MM.1S (cell line): Measurements from ENCODE around the gene PVRIG.

Source experiments
- DNase-seq: peaks from one replicate; pipeline ENCODE4 v3.0.0-alpha.2; 2015
- H2AFZ ChIP-seq: fragments of 300-600 bp; sonication (generic); 2 replicates; pipeline ENCODE4 v1.6.0; 2016; ENCODE audit warnings: antibody characterized with exemption, low read length
- H3F3A ChIP-seq: fragments of 300-600 bp; sonication (generic); 2 replicates; pipeline ENCODE4 v1.6.1; 2016; ENCODE audit warnings: mild to moderate bottlenecking, antibody characterized with exemption, low read length, moderate library complexity, mixed read lengths; ENCODE audit not compliant: insufficient read depth
- H3K27ac ChIP-seq: fragments of 300-600 bp; sonication (generic); 2 replicates; pipeline ENCODE4 v1.5.1; 2016; ENCODE audit warnings: mild to moderate bottlenecking, low read length
- H3K27me3 ChIP-seq: fragments of 300-600 bp; sonication (generic); replicated peaks from 2 replicates; pipeline ENCODE4 v1.6.0; 2016; ENCODE audit warnings: low read length; ENCODE audit not compliant: insufficient read depth
- H3K36me3 ChIP-seq: fragments of 300-600 bp; sonication (generic); replicated peaks from 2 replicates; pipeline ENCODE4 v1.6.1; 2016; ENCODE audit warnings: mild to moderate bottlenecking, low read length, mixed read lengths; ENCODE audit not compliant: insufficient read depth
- H3K4me1 ChIP-seq: fragments of 300-600 bp; sonication (generic); 2 replicates; pipeline ENCODE4 v1.6.1; 2016; ENCODE audit warnings: low read length, mixed read lengths
- H3K4me2 ChIP-seq: fragments of 300-600 bp; sonication (generic); 2 replicates; pipeline ENCODE4 v1.6.0; 2016; ENCODE audit warnings: low read depth, low read length
- H3K4me3 ChIP-seq: fragments of 300-600 bp; sonication (generic); 2 replicates; pipeline ENCODE4 v1.5.1; 2016; ENCODE audit warnings: low read length, mixed read lengths
- H3K79me2 ChIP-seq: fragments of 300-600 bp; sonication (generic); 2 replicates; pipeline ENCODE4 v1.6.1; 2016; ENCODE audit warnings: mixed run types, low read length, mixed read lengths
- H3K9ac ChIP-seq: fragments of 300-600 bp; sonication (generic); 2 replicates; pipeline ENCODE4 v1.6.1; 2016; ENCODE audit warnings: low read length, mixed read lengths
- H3K9me2 ChIP-seq: fragments of 300-600 bp; sonication (generic); replicated peaks from 2 replicates; pipeline ENCODE4 v1.6.1; 2016; ENCODE audit warnings: mild to moderate bottlenecking, low read length, mixed read lengths; ENCODE audit not compliant: insufficient read depth
- H3K9me3 ChIP-seq: fragments of 300-600 bp; sonication (generic); replicated peaks from 2 replicates; pipeline ENCODE4 v1.6.1; 2016; ENCODE audit warnings: mild to moderate bottlenecking, low read length, mixed read lengths; ENCODE audit not compliant: insufficient read depth
- H4K20me1 ChIP-seq: fragments of 300-600 bp; sonication (generic); 2 replicates; pipeline ENCODE4 v1.6.1; 2016; ENCODE audit warnings: mild to moderate bottlenecking, low read length, moderate library complexity, mixed read lengths; ENCODE audit not compliant: insufficient read depth
- CTCF ChIP-seq: fragments of 300-600 bp; sonication (generic); IDR thresholded peaks from 2 replicates; pipeline ENCODE4 v1.5.1; 2016; ENCODE audit warnings: antibody characterized with exemption, low read length, mixed read lengths
- EZH2 ChIP-seq: fragments of 300-600 bp; sonication (generic); optimal IDR thresholded peaks from 2 replicates; pipeline ENCODE3; 2017; ENCODE audit warnings: low read depth, mild to moderate bottlenecking, antibody characterized with exemption, low read length, mixed read lengths
- EZH2phosphoT487 ChIP-seq: fragments of 300-600 bp; sonication (generic); IDR thresholded peaks from 2 replicates; pipeline ENCODE4 v1.6.1; 2018; ENCODE audit warnings: antibody characterized with exemption, low read length

The PVRIG gene

GRCh38 chr7:100171840-100172239 is 47.9 kb upstream of the PVRIG start:
- no peaks in the 10 kb centered on the region for H3K79me2 ChIP-seq
- DNase-seq = no peak
- H2AFZ ChIP-seq = no peak overlapping the region
- H3F3A ChIP-seq = no peaks in the 10 kb centered on the region
- H3K4me1 ChIP-seq = no peaks in the 10 kb centered on the region; the same call in 1 of the 2 replicates
- peak overlapping the region; percentile 47; the same call in 1 of the 2 replicates for H3K4me3 ChIP-seq
- no peaks in the 10 kb centered on the region for H3K9me2 ChIP-seq
- H3K27ac ChIP-seq = no peak overlapping the region
- H3K4me2 ChIP-seq = peak overlapping the region; percentile 81
- no peaks in the 10 kb centered on the region for H4K20me1 ChIP-seq
- peaks cover 88% of the 10 kb centered on the region for H3K27me3 ChIP-seq
- no peak overlapping the region for H3K9ac ChIP-seq
- no peaks in the 10 kb centered on the region for H3K36me3 ChIP-seq
- no peak for TF ChIP-seq CTCF
- TF ChIP-seq EZH2phosphoT487 = no peak
- TF ChIP-seq EZH2 = peak; percentile 54
- H3K9me3 ChIP-seq = no peaks in the 10 kb centered on the region

- H3K4me2 ChIP-seq = no peak overlapping the region
- peaks cover 5% of the 10 kb centered on the region; the same call in 1 of the 2 replicates for H3K4me1 ChIP-seq
- peaks cover 80% of the 10 kb centered on the region for H3K27me3 ChIP-seq
Observed at GRCh38 chr7:100173806-100174495, 45.8 kb upstream of the PVRIG start.

GRCh38 chr7:100174582-100174981 is 45.2 kb upstream of the PVRIG start:
- Histone ChIP-seq H3K27me3 (peaks cover 79% of the 10 kb centered on the region), H4K20me1 (no peaks in the 10 kb centered on the region), H3K4me2 (no peak overlapping the region), H3K9ac (no peak overlapping the region), H3K27ac (no peak overlapping the region), H2AFZ (no peak overlapping the region), H3K79me2 (no peaks in the 10 kb centered on the region), H3K9me2 (no peaks in the 10 kb centered on the region), H3K9me3 (no peaks in the 10 kb centered on the region), H3K36me3 (no peaks in the 10 kb centered on the region), H3K4me1 (peaks cover 5% of the 10 kb centered on the region; the same call in 1 of the 2 replicates), H3K4me3 (no peak overlapping the region), H3F3A (no peaks in the 10 kb centered on the region)
- TF ChIP-seq CTCF = no peak
- no peak for TF ChIP-seq EZH2phosphoT487
- TF ChIP-seq EZH2 = no peak
- no peak for DNase-seq

More at GRCh38 chr7:100173806-100174495, 45.8 kb upstream of the PVRIG start:
- Histone ChIP-seq H3K4me3 (no peak overlapping the region), H3K36me3 (no peaks in the 10 kb centered on the region), H3K9me3 (no peaks in the 10 kb centered on the region), H4K20me1 (no peaks in the 10 kb centered on the region), H2AFZ (no peak overlapping the region), H3K9ac (no peak overlapping the region), H3K27ac (no peak overlapping the region), H3K79me2 (no peaks in the 10 kb centered on the region), H3F3A (no peaks in the 10 kb centered on the region), H3K9me2 (no peaks in the 10 kb centered on the region)
- no peak for DNase-seq
- TF ChIP-seq EZH2 (no peak), CTCF (peak; percentile 13; the same call in 1 of the 2 replicates)
